Brain microvascular endothelial cell (primary cell): ENCODE data around the gene CCDC71L.
A peak's percentile ranks its signal among the peaks of the same experiment; 100 is the strongest.

ENCODE experiments used
- DNase-seq: peaks from one replicate; pipeline ENCODE4 v3.0.0-alpha.2; 2020
- H3K27ac ChIP-seq: fragments of 250-450 bp; sonication (Bioruptor Pico); 2 replicates; pipeline ENCODE4 v1.5.1; 2020; ENCODE audit warnings: mild to moderate bottlenecking, moderate library complexity
- H3K27me3 ChIP-seq: fragments of 250-450 bp; sonication (Bioruptor Pico); replicated peaks from 2 replicates; pipeline ENCODE4 v1.5.1; 2020; ENCODE audit warnings: mild to moderate bottlenecking
- H3K36me3 ChIP-seq: fragments of 250-450 bp; sonication (Bioruptor Pico); replicated peaks from 2 replicates; pipeline ENCODE4 v1.5.1; 2020; ENCODE audit warnings: mild to moderate bottlenecking
- H3K4me3 ChIP-seq: 2 replicates; pipeline ENCODE4 v1.5.1; 2011; ENCODE audit warnings: low read depth, mild to moderate bottlenecking, control low read depth, low read length, moderate library complexity
- CTCF ChIP-seq: IDR thresholded peaks from 2 replicates; pipeline ENCODE4 v1.5.1; 2011; ENCODE audit warnings: low read depth, mild to moderate bottlenecking, moderate library complexity, low read length, control low read depth, inconsistent platforms; ENCODE audit errors: missing control alignments
- in situ Hi-C: cut with HindIII; loops from 2 replicates; pipeline ENCODE4 v1.10.0; 2017; ENCODE audit warnings: low sequenced_read_pairs, low pct_ligation_motif_present

CCDC71L gene

GRCh38 chr7:106609416-106609815, 51.5 kb downstream of the CCDC71L start:
- Histone ChIP-seq H3K4me3 (no peak overlapping the region), H3K27ac (peak overlapping the region; percentile 75), H3K27me3 (no peaks in the 10 kb centered on the region), H3K36me3 (no peaks in the 10 kb centered on the region)
- in situ Hi-C loops: no loop called here
- TF ChIP-seq CTCF: no peak
- peak; percentile 83 for DNase-seq

GRCh38 chr7:106608661-106609060, 52.3 kb downstream of the CCDC71L start:
- in situ Hi-C loops: no loop called here
- H3K27ac ChIP-seq: peak overlapping the region; percentile 75
- no peak for TF ChIP-seq CTCF

More at GRCh38 chr7:106608661-106609060, 52.3 kb downstream of the CCDC71L start:
- DNase-seq: no peak
- Histone ChIP-seq H3K27me3 (no peaks in the 10 kb centered on the region), H3K4me3 (no peak overlapping the region), H3K36me3 (no peaks in the 10 kb centered on the region)
